HuH-7 (cell line): Measurements from ENCODE around the gene GPR21.

ENCODE experiments used
- DNase-seq: peaks from one replicate; pipeline ENCODE4 v3.0.0; 2011; ENCODE audit warnings: low spot score

GPR21 gene

DNA sequence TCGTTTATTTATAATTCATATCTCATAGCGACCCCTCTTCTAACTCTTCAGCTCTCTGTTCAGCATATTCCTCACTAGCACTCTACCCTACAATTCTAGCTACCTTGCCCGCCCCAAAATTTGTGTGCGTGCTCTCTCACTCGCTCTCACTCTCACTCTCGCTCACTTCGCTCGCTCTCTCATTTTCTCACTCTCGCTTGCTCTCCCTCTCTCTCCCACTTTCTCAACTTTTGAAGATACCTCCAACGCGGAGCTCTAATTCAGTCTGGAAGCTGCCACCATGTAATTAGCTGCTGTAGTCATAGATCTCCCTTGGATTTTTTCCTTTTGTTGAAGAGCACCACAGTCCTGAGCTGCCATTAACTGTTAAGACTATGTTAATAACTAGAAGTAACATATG is 30.4 kb downstream of the GPR21 start:
- no peak for DNase-seq

DNA sequence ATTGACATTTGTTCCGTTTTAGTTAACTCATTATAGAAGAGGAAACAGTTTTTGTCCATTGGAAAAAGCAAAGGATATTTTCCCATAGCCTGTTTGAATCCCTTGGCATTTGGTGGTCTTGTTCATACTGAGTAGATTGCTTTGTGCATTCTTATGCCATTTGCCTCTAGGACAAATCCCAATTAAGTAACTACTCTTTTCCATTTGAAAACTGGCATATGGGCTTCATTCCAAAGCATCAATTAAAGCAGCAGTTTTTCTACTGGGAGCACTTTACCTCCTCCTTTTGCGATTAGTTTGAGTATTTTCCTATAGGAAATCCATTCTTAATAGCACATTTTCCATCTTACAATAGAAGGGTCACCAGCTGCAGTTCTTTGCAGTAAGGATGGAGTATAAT is 31.2 kb downstream of the GPR21 start:
- no peak for DNase-seq

DNA sequence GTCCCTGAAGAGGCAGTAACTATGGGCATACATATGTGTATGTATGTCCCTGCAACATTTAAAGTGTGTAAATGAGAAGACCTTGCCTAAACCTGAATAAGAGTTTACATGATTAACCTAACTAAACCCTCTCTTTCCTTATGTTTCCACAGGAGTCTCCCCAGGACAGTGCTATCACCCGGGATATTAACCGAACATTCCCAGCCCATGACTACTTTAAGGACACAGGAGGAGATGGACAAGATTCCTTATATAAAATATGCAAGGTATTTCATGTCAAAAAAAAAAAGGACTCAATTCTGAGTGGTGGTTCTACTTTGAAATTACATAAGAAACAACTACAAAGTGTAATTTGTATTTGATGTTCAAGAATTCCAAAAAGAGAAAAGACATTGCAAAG is 31.7 kb downstream of the GPR21 start:
- no peak for DNase-seq

DNA sequence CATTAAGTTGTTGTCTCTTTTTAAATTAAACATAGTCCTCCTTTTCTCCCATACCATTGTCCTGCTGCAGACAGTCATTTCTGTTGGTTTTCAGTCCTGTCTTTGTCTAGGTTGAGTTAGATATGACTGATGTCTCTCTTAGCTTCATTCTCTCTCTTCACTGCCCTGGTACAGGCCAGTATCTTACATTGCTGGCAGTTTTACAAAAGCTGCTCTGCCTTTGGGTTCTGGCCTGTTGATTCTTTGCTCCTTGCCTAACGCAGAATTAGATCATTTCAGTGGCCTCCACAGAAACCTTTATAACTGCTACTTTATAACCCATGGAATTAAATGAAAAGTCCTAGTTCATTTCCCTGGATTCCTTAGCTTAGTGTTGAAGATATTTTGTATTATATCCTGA is 33.7 kb downstream of the GPR21 start:
- no peak for DNase-seq

DNA sequence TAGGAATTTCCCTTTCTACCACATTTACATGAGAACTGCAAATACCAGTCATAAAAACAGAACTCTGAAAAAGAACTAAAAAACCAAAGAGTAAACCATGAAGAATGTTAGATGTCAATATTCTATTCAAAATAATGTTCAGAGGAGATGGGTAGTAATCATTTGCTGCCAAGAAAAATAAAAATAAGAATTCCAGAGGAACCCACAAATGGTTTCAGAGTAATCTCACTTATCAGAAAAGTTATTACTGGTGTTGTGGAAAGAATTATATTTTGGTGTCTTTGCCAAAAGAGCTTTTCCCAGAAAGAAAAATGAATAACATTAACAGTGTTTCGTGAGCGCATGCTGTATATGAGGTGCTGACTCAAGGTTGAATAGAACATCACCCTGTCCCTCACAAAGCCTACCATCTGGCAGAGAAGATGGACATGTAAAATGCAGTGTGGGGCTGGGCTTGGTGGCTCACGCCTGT is 35.6 kb downstream of the GPR21 start:
- no peak for DNase-seq

DNA sequence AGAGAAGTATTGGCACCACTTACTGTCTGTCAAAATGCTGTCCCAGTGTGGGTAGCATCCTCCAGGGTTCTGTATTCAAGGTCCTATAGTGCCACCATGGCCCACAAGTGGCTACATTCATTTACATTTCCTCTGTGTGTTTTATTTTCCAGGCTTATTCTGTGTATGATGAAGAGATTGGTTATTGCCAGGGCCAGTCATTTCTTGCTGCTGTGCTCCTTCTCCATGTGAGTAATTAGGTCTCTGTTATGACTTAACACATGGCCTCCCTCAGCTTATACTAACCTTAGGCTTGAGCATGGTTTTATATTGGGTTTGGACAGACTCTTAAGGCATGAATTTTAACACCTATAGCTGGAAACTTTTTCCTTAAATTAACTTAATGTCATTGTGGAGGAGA is 36.7 kb downstream of the GPR21 start:
- no peak for DNase-seq

DNA sequence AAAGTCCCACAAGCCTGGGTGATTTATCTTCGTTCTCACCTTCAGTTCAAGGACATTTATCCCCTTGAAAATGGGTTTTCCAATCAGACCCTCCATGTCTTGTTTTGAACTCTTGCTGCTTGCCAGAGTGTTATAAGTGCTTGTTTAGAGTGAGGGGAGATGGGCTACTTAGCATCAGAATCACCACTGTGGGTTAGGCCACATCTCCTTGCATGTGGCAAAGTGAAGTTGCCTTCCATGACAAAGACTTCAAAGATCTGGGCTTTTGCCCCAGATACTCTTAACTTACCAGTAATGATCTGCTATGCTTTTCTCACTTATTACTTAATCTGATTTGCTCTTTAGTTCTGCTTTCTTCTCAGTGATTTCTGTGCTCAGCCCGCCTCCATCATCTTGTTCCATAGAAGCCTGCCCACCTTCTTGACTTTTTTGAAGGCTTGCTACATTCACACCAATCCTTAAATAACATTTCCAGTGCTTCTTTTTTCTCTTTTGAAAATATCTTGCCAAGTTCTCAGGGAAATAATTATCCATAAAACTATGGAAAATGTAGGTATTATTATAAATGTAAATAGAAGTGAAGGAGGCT is 39.0 kb downstream of the GPR21 start:
- DNase-seq = no peak

DNA sequence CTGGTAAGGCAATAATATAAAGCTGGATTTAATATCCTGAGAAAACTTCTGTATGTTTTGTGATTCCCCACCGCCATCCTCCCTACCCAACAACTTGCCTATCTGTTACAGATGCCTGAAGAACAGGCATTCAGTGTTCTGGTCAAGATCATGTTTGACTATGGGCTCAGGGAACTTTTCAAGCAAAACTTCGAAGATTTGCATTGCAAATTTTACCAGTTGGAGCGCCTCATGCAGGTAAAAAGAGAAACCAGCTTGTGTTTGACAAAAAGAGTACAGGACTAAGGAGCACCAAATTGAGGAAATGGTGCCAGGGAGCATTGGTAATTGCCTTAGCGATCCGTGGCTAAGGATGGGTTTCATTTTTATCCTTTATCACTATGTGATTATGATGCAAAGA is 40.0 kb downstream of the GPR21 start:
- no peak for DNase-seq

DNA sequence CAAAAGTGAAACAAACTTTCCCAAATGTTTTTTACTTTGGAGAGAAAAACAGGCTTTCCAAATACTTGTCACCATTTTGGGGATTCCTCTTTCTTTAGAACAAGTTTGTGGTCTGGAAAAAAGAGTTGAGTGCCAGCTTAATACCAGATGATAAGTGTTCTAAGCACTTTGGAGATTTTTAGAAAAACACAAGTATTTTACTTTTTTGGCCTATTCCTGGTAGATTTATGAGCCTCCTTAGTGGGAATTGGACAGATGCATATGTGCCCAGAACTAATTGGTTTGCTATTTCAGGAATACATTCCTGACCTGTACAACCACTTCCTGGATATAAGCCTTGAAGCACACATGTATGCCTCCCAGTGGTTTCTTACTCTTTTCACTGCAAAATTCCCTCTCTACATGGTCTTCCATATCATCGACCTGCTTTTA is 40.5 kb downstream of the GPR21 start:
- no peak for DNase-seq

DNA sequence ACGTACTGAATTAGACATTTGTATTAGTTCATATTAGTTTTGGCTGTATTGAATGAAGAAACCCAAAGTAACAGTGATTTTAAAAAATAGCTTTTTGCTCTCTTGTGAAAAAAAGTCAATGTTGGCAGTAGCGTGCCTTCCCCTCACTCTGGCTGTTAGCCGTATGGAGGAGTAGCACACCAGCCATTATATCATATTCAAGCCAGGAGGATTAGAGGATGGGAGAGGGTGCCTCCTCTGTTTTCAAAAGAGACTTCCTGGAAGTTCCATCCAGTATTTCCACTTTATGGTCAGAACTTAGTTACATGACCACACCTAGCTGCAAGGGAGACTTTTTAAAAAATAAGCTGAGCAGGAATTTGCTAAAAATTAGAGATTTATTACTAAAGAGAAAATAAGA is 41.2 kb downstream of the GPR21 start:
- DNase-seq = no peak

DNA sequence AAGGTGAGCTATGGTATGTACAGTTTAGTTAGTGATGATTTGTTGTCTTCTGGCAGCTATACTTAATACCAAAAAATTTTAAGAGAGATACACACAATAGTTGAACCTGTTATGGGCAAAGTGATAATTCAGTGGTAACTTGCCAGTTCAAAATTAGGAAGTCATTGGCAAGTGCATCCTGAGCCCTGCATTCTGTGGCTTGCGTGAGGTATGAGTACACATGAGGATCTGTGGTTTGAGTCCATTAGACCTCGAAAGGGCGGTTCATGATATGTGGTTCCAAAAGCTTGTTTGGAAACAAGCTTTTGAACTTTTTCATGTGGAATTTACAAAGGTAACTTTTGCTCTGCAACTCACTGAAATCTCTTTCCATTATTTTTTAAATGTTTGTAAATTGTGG is 47.0 kb downstream of the GPR21 start:
- no peak for DNase-seq

DNA sequence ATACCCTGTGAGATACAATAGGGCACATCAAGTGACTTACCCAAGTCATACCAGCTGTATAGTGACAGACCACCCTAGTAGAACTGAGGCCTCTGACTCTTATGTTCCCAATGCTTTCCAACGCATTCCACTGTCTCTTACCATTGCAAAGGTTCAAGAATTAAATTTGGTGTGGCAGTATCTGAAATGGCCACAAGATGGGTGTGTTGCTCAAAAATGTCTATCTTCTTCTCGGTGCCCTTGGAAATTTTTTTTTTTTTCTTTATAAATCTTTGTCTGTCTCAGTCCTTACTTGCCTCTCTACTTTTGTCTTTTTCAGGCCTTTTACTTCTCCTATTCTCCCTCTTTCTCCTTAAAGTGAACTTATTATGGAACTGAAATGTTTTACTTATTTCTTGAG is 48.4 kb downstream of the GPR21 start:
- DNase-seq = no peak

DNA sequence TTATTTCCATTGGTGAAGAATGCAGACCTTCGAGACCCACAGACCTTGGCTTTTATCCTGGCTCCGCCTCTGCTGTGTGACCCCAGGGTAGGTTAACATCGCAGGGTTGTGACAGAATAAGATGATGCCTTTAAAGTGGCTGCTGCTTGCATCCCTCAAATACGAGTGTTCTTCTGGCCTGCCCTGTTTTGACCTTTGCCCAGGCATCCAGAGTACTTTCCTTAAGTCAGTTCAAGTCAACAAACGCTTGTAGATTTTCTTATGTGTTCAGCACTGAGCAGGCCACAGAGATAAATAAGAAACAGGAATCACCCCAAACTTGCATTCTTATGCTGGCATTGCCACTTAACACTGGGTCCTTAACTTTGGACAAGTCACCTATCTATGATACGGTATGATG is 50.2 kb downstream of the GPR21 start:
- no peak for DNase-seq

DNA sequence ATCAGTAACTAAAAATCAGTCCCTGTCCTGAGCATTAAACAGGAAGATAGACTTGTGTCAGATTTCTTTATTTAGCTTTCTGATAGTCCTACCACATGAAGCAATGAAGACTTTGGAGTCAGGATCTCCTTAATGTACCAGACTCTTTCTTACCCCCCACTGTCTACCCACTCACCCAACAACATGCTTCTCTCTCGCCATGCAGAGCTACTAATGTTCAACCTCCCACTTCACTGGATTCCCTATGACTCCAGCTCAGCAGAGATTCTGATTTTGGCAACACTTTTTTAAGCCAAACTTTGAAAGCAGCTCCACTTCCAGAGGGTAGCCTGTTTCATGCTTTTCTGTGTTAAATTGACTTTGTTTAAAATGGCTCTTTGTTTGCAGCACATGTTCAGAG is 50.8 kb downstream of the GPR21 start:
- no peak for DNase-seq
